Measurements from ENCODE around the gene RPRD1A.

Gene RPRD1A

DNA sequence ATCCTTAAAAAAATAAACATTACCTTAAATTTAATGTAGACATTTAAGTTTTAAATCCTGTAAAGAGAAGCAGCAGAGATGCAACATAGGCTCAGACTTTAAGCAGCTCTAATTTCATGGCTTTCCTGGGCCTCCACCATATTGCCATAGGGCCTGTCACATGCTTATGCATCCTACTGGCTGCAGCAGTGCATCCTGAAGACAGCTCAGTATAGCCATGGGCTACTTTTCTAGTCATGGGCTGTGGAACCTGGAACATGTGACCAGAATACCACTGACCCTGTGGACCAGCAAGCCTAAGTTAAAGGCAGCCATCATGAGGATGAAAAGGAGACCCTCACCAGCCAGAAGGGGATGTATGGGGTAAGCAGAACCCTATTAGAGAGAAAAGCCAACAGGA lies 84.2 kb downstream of the RPRD1A start:
- H3K4me3 ChIP-seq (replicated peaks; ENCODE audit: insufficient read depth, low read length): no peak overlapping the region
- DNase-seq (ENCODE audit: low read depth in 1 of 2, low spot score in 1 of 2): no peak
- no peak for TF ChIP-seq POLR2AphosphoS5 (IDR thresholded peaks at IDR 0.05; ENCODE audit: low read depth)
- TF ChIP-seq GABPA (IDR thresholded peaks at IDR 0.05; ENCODE audit: low read depth): no peak
- TF ChIP-seq, protein P1, sequence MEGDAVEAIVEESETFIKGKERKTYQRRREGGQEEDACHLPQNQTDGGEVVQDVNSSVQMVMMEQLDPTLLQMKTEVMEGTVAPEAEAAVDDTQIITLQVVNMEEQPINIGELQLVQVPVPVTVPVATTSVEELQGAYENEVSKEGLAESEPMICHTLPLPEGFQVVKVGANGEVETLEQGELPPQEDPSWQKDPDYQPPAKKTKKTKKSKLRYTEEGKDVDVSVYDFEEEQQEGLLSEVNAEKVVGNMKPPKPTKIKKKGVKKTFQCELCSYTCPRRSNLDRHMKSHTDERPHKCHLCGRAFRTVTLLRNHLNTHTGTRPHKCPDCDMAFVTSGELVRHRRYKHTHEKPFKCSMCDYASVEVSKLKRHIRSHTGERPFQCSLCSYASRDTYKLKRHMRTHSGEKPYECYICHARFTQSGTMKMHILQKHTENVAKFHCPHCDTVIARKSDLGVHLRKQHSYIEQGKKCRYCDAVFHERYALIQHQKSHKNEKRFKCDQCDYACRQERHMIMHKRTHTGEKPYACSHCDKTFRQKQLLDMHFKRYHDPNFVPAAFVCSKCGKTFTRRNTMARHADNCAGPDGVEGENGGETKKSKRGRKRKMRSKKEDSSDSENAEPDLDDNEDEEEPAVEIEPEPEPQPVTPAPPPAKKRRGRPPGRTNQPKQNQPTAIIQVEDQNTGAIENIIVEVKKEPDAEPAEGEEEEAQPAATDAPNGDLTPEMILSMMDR (IDR thresholded peaks at IDR 0.05; ENCODE audit: insufficient read depth, low read length): no peak
- no peak for TF ChIP-seq SPI1 (IDR thresholded peaks at IDR 0.05; ENCODE audit: borderline replicate concordance, low read depth)
- TF ChIP-seq, protein P2, sequence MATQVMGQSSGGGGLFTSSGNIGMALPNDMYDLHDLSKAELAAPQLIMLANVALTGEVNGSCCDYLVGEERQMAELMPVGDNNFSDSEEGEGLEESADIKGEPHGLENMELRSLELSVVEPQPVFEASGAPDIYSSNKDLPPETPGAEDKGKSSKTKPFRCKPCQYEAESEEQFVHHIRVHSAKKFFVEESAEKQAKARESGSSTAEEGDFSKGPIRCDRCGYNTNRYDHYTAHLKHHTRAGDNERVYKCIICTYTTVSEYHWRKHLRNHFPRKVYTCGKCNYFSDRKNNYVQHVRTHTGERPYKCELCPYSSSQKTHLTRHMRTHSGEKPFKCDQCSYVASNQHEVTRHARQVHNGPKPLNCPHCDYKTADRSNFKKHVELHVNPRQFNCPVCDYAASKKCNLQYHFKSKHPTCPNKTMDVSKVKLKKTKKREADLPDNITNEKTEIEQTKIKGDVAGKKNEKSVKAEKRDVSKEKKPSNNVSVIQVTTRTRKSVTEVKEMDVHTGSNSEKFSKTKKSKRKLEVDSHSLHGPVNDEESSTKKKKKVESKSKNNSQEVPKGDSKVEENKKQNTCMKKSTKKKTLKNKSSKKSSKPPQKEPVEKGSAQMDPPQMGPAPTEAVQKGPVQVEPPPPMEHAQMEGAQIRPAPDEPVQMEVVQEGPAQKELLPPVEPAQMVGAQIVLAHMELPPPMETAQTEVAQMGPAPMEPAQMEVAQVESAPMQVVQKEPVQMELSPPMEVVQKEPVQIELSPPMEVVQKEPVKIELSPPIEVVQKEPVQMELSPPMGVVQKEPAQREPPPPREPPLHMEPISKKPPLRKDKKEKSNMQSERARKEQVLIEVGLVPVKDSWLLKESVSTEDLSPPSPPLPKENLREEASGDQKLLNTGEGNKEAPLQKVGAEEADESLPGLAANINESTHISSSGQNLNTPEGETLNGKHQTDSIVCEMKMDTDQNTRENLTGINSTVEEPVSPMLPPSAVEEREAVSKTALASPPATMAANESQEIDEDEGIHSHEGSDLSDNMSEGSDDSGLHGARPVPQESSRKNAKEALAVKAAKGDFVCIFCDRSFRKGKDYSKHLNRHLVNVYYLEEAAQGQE (IDR thresholded peaks at IDR 0.05; ENCODE audit: insufficient replicate concordance, low read depth): no peak
- no peaks in the 10 kb centered on the region for H3K27me3 ChIP-seq (ENCODE audit: insufficient read depth, poor library complexity, severe bottlenecking)
- no peak overlapping the region for H3K27ac ChIP-seq (replicated peaks)

DNA sequence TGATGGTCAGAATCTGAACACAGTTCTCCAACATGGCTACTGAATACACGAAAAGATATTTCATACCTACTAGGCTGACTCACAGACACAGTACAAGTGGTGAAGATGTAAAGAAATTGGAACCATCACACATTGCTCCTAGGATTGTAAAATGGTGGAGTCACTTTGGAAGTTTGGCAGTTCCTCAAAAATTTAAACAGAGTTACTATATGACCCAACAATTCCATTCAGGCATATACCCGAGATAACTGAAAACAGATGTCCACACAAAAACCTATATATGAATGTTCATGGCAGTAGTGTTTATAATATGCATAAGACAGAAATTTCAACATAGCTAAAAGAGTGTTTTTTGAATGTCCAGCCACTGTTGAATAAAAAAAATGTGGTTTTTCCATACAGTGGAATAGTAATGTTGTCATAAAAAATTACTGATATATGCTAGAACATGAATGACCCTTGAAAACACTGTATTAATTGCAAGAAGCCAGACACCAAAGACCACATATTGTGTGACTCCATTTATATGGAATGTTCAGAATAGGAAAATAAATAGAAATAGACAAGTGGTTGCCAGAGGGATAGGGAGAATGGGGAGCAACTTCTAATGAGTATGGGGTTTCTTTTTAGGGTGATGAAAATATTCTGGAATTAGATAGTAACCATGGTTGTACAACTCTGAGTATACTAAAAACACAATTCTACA lies 84.8 kb downstream of the RPRD1A start:
- TF ChIP-seq POLR2AphosphoS5 (IDR thresholded peaks at IDR 0.05; ENCODE audit: low read depth) (no peak), SPI1 (IDR thresholded peaks at IDR 0.05; ENCODE audit: borderline replicate concordance, low read depth) (no peak), GABPA (IDR thresholded peaks at IDR 0.05; ENCODE audit: low read depth) (no peak)
- TF ChIP-seq, protein P1 (IDR thresholded peaks at IDR 0.05; ENCODE audit: insufficient read depth, low read length): no peak
- TF ChIP-seq, protein P2 (IDR thresholded peaks at IDR 0.05; ENCODE audit: insufficient replicate concordance, low read depth): no peak
- Histone ChIP-seq H3K4me3 (replicated peaks; ENCODE audit: insufficient read depth, low read length) (no peak overlapping the region), H3K27me3 (ENCODE audit: insufficient read depth, poor library complexity, severe bottlenecking) (no peaks in the 10 kb centered on the region), H3K27ac (replicated peaks) (no peak overlapping the region)
- DNase-seq (ENCODE audit: low read depth in 1 of 2, low spot score in 1 of 2): no peak

DNA sequence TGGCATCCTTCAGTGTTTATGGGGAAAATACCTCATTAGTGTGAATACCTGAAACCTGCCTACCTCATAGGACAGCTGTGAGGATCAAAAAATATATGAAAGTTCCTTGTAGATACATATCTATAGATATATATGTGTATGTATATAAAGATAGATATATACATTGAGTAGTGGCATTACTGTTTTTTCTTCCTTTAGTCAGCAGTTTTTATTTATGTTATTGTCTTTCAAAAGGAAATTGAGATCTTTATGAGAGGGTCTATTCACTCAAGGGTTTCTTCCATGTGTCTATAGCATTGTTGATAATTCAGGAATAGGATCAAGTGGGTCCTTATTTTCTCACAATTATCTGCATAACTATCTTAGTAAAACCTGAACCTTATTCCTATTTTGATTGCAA lies 88.2 kb downstream of the RPRD1A start:
- Histone ChIP-seq H3K4me3 (replicated peaks; ENCODE audit: insufficient read depth, low read length) (no peak overlapping the region), H3K27me3 (ENCODE audit: insufficient read depth, poor library complexity, severe bottlenecking) (no peaks in the 10 kb centered on the region), H3K27ac (replicated peaks) (no peak overlapping the region)
- TF ChIP-seq, protein P1 (IDR thresholded peaks at IDR 0.05; ENCODE audit: insufficient read depth, low read length): no peak
- TF ChIP-seq GABPA (IDR thresholded peaks at IDR 0.05; ENCODE audit: low read depth) (no peak), POLR2AphosphoS5 (IDR thresholded peaks at IDR 0.05; ENCODE audit: low read depth) (no peak), SPI1 (IDR thresholded peaks at IDR 0.05; ENCODE audit: borderline replicate concordance, low read depth) (no peak)
- TF ChIP-seq, protein P2 (IDR thresholded peaks at IDR 0.05; ENCODE audit: insufficient replicate concordance, low read depth): no peak
- DNase-seq (ENCODE audit: low read depth in 1 of 2, low spot score in 1 of 2): no peak

Data from HL-60 (cell line).